HG03575 (cell line): ENCODE results near the gene NOC3L.
"Not testable (repeated sequence)": the region's sequence is repeated elsewhere in the genome, so short reads cannot be mapped to it uniquely, and the experiment has no call there.

Source experiments
- ATAC-seq: cut with Tn5 transposase; IDR thresholded peaks from one replicate; pipeline ENCODE4 v1.9.1; 2021; ENCODE audit not compliant: unreplicated experiment, insufficient number of reproducible peaks, low FRiP score; ENCODE audit errors: extremely low read depth

NOC3L gene

DNA sequence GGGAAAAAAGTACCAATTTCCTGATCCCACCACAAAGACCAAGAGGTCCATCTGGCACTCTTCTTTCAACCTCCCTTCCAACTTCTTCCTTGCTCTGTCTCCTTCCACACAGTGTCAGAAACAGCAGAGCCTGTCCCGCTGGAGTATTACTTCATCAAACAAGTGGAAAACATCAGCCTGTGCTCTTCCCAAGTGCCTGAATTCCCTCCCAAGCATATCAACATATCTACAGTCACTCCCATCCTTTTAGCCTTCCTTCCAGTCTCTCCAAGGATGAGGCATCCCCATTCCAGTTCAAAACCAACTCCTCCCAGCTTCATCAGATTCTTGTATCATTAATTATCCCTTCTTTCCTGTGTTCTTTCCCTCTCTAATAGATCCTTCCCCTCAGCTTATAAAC, 1.7 kb upstream of the NOC3L start:
- ATAC-seq = no peak

DNA sequence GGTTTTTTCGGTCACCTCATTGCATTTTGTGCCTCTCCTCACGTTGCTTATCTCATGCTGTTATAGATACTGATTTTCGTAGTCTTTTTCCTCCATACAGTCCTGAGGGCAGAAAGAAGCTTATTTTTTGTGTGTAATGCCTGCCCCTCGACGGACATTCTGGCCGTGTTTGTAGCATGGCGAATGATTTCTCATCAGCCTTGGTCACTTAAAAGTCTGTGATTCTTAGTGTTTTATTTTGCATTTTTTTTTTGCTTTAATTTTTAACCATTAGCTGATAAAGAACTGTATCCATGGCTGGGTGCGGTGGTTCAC, 469 bp upstream of the NOC3L start:
- no peak for ATAC-seq

DNA sequence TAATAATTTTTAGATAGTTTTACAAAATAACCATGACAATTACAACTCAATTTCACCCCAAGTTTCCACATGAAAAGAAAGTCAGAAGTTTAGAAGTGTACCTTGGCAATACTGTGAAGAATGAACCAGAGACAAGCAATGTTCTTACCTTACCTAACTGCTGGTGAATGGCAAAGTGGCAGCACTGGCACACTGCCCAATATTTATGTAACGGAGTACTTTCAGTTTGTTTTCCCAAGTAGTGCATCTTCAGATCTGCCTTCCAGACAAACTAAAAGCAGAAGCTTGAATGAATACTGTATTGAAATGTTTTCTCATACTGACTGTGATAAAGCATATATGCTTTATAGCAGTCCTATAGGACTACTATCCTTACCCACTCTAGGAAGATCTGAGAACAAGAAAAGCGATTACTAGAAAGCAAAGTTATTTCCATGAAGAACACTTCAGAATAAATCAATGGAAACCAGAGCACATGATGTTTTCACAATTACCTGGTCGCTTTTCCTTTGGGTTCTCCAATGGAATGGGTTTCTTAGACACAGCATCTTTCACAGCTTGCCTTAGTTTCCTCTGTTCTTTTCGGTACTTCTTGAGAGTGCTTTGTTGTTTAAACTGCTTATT, 1.5 kb downstream of the NOC3L start:
- ATAC-seq = no peak

DNA sequence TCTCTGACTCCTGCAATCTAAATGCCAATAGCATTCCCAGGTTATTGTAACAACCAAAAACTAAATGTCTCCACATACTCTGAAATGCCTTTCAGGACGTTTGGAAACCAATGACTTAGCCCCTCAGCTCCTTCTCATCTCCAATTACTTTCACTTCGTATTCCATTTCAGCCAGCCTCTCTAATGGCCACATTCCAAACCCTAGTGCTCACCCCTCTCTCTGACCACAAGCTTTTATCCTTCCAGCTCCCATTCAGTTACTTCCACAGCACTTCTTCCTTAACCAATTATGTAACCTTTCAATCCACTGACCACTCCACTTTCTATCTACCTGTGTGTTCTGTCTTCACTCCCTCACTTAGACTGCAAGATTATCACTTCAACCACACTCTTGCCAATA, 4.3 kb downstream of the NOC3L start:
- no peak for ATAC-seq

DNA sequence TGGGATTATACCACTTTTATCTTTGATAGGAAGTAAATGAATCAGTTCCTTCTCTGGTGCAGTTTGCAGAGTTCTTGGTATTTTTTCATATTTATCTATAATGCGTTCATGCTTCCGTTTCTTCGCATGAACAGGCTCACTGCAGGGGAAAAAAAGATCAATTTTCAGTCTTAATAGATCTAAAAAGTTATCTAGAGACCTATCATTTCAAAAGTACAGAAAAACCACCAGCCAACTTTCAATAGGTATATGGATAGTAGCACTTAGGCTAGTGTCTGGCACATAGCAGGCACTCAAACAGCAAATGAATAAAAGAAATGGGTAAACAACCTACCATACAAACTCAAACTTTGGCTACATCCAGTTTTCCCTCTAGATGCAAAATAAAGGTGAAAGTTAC, 5.5 kb downstream of the NOC3L start:
- no peak for ATAC-seq

DNA sequence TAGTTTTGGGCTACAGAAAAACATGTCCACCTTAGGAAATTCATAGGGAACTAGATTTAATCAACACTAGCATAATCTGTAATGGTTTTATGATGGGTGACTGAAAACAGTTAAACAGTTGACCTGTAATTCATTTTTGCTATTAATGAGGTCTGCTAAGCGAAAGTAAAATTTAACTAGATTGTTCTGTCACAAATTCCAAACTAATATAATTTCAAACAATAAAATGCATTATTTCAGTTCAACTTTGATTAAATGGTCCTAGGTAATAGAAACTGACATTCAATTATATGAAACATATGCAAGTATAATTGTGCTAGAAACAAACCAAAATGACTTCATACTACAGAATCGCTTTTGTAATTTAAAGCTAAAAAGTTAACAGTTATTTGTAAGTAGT, 6.9 kb downstream of the NOC3L start:
- no peak for ATAC-seq

DNA sequence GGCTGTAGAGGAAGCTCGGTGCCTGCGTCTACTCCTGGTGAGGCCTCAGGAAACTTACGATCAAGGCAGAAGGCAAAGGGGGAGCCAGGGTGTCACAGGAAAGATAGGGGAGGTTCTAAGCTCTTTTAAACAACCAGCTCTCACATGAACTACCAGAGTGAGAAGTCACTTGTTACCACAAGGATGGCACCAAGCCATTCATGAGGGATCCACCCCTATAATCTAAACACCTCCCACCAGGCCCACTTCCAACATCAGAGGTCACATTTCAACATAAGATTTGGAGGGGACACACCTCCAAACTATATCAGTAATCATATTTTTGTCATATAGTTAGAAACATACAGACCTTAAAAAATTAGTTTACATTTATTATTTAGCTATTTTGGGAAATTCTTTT, 9.4 kb downstream of the NOC3L start:
- ATAC-seq = no peak

DNA sequence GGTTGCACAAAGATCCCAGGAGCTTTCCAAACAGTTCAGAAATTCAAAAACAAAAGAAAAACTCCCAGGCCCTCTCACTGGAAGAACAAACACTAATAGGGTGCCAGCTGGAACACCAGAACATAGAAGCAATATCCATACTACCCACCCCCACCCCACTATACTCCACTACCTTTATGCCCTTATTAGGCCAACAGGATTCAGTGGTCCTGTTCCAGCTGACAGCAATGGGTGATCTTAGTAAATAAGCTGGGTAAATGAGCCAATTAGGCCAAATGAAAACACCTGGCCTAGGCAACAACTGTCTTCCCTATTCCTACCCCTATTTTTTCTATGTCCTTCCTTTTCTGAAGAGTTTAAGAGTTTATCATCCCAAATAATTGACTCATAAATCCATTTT, 11.7 kb downstream of the NOC3L start:
- ATAC-seq = no peak

DNA sequence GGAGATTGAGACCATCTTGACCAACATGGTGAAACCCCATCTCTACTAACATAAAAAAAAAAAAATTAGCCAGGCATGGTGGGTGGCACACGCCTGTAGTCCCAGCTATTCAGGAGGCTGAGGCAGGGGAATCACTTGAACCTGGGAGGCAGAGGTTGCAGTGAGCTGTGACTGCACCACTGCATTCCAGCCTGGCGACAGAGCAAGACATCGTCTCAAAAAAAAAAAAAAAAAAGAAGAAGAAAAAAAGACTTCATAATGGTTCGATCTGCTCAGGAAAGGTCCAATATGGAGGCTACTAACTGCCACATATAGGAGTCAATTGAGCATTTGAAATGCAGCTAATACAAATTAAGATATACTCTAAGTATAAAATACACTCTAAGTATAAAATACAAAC, 12.2 kb downstream of the NOC3L start:
- not testable (repeated sequence) for ATAC-seq

DNA sequence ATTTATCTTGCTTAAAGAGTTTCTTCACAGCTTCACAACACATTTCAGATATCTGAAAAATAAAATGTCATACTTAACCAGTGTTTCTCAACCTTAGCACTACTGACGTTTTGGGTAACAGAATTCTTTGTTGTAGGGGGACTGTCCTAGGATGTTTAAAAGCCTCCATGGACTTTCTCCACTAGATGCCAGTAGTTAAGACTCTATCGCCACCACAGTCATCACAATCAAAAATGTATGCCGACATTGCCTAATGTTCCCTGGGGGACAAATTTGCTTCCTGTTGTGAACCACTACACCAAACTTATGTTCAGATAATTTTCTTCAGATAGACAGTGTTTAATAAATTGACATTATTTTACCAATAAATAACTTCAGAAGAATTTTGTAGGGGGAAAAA, 13.4 kb downstream of the NOC3L start:
- ATAC-seq = no peak

DNA sequence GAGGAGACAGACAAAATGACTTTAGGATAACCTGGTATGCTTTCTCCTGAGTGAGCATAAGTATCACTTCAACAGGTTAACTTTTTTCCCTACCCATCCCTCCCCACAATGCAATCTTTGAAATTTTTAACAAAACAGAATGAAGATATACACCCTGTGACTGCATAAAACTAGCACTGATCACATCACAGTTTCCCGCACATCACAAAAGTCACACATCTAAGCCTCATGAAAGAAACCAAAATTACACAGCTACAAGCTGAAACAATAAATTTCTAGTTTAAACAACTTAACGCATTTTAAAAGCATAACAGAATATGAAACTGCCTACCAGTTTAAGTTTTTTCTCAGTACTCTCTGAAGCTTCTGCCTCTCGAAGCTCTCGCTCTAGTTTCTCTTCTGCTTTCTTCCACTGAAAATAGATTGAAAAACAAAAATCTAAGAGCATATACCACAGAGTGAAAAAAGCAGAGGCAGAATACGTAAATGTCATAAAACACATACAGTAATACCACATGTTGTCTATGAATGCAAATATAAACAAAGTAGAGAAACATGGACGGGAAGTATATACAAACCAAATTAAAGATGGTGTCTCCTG, 18.1 kb downstream of the NOC3L start:
- peak; percentile 87 for ATAC-seq

DNA sequence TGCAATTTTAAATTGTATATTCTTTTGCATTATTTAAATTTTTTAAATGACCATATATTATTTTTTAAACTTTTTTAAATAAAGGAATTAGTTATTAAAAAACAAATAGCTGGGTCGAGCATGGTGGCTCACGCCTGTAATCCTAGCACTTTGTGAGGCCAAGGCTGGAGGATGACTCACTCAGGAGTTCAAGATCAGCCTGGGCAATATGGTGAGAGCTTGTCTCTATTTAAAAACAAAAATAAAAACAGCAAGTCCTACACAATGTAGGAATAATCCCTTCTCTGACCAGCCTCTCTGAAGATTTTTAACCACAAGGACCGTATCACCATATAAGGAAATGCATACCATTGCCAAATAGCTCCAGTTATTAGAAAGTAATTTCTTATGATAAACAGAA, 19.6 kb downstream of the NOC3L start:
- ATAC-seq = no peak

DNA sequence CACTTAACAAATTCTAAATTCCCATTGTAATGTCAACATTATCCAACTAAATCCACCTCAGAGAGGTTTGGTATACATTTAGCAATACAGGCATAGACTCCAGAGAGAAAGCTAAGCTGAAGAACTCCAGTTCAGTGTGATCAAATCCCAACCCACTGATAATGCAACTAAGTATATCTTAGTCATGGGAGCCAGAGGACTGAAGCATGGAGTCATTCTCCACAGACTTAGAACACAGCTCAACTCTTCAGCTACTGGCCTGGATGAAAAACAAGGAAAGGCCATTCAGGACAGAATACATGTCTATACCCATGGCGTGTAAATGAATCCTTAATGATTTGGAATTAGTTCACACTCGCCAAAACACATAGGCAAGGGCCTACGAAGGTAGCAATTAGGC, 27.9 kb downstream of the NOC3L start:
- no peak for ATAC-seq

DNA sequence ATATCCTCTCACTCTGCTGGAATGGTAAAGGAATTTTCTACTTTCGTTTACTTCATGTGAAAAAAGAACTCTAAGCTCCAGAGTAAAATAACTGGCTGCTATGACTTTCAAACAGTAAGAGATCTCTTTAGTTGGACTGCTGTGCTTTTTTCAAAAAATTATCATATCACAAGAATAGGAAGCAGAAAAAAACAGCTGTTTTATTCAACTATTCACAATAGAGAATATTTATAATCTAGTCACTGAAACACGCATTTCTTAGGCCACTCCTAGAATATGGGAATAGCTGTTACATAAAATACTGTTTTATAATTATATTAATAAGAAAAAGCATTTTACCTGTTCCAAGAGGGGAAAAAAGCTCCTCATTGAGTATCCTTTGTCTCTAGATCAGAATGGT, 29.7 kb downstream of the NOC3L start:
- no peak for ATAC-seq

DNA sequence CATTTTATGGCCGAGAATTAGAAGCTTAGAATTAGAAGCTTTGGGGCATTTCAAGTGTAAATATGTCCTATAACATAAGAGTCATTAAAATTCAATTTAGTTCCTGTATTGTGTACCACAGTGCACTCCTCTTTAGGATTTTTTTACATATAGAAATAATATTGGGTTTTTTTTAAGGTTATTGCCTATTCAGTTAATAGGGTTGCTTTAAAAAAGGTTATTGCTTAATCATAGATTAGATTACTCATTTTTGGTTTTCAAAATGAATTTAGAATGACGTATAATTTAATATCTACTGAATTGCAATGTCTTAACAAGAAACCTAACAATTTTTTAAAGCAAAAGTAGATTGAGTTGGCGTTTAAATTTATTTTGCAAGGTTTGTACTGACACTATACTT, 34.1 kb downstream of the NOC3L start:
- ATAC-seq = no peak

DNA sequence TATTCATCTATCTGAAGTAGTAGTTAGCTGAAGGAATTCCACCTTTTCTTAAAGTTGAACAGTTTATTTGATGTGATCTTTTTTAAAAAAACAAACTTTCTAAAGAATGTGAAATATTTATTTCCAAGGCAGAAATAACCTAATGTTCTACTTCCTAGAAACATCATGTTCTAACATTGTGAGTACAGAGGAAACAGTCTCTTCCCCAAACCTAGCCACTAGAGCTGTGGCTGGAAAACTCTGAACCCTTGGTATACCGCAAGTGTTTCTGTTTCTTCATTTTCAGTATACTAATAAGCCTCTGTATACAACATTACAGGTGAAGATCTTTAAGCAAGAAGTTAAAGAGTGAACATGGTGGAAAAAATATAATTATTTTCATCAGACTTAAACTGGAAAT, 35.1 kb downstream of the NOC3L start:
- no peak for ATAC-seq

DNA sequence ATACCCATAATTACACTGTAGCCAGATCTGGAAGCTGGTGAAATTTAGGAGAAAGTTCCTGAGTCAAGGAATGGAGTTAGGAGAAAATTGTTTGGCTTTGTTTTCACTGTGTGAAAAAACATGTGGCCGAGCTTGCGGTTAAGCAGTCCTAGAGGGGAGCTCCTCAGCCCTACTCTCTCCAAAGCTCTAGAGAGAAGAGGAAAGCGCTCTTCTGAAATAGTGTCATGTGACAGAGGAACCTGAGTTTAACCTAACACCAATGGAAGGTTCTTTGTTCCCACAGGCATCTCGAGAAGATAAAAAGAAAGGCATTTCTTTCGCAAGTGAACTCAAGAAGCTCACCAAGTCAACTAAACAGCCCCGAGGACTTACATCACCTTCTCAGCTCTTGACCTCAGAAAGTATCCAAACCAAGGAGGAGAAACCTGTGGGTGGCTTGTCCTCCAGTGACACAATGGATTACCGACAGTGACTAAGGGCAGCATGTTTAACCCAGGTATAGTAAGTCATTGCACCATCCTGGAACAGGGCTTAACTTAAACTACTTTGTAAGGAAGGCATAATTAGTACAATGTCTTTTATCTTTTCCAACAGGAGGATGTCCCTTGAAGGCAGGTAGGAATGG, 38.0 kb downstream of the NOC3L start:
- no peak for ATAC-seq

DNA sequence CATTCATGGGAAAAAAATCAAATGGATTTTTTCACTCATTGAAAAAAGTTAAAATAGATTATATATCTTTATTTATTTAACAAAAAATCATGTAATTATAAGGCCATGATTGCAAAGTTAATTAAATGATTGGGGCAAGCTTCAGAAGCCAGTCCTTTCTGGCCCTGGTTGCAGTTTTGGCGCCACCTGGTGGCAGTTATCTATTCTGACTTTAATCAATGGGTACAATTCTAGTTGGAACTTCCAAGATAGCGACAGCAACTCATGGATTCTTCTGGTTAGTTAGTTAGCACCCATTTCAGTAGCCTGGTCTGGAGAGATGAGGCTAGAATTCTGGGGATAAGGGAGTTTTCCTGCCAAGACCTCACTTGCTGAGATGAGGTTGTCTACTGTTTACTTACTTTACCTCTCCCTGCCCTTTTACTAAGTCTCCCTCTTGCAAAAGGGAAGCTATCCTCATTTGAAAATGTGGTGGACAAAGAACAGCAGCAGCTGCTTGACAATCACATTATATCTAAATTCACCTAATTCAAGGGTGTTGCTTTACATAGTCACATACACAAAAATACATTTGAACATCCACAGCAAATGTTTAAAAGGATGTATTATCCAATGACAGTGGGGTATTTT, 42.3 kb downstream of the NOC3L start:
- ATAC-seq = no peak

DNA sequence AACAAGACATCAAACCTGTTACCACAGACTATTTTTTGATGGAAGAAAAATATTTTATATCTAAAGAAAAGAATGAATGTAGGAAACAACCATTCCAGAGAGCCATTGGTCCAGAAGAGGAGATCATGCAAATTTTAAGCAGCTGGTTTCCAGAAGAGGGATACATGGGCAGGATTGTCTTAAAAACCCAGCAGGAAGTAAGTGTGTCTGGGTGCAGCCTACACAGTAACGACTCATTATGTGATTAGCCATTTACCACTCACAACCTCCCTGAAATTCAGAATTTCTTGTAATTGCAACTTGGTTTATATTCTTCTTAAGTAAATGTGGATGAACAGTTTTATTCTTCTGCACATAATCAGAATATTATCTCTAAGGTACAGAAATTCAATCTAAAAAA, 46.2 kb downstream of the NOC3L start:
- ATAC-seq = no peak

DNA sequence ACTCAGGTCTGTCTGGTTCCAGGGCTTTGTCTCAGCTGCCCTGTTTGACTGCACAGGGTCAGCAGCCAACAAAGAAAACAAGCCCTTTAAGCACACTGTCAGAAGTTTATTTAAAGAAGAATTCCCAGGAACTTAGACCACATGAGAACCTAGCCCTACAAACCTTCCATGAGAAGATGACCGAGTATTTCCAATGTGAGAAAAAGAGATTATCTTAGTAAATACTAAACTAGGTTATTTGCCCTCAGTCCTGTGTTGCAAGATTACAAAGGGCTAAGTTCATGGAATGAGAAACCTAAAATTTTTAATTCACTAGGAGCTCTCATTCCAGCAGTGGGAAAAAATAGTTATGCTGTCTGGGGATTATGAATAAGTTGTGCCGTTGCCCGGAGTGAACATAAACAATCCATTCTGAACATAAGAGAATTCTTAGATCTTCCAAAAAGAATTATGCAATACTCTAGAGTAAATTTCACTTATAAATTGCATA, 46.7 kb downstream of the NOC3L start:
- ATAC-seq = no peak
